Neural progenitor cell (in vitro differentiated cells): ENCODE measurements around the gene GIMAP6. TPM values are rescaled to one million over a fixed set of nuclear protein-coding genes. Genes with fewer than 3 reads are reported as not detected.
"Not testable (repeated sequence)": the region's sequence is repeated elsewhere in the genome, so short reads cannot be mapped to it uniquely, and the experiment has no call there.

Experiments used
- DNase-seq: peaks from one replicate; pipeline ENCODE4 v3.0.0-alpha.2; 2016; ENCODE audit warnings: low spot score
- H2AFZ ChIP-seq: fragments of 200-600 bp; sonication (generic); replicated peaks from 2 replicates; pipeline ENCODE4 v1.6.1; 2016; ENCODE audit warnings: antibody characterized with exemption
- H3F3A ChIP-seq: fragments of 200-600 bp; sonication (generic); 2 replicates; pipeline ENCODE4 v1.6.1; 2016; ENCODE audit warnings: antibody characterized with exemption, low read depth
- H3K27ac ChIP-seq: fragments of 200-600 bp; sonication (generic); 2 replicates; pipeline ENCODE4 v1.5.1; 2016; ENCODE audit warnings: mild to moderate bottlenecking
- H3K27me3 ChIP-seq: fragments of 200-600 bp; sonication (generic); 2 replicates; pipeline ENCODE4 v1.6.1; 2016; ENCODE audit warnings: mild to moderate bottlenecking, moderate library complexity
- H3K36me3 ChIP-seq: fragments of 200-600 bp; sonication (generic); 2 replicates; pipeline ENCODE4 v1.5.1; 2016
- H3K4me1 ChIP-seq: fragments of 200-600 bp; sonication (generic); 2 replicates; pipeline ENCODE4 v1.6.1; 2016; ENCODE audit warnings: mixed run types
- H3K4me2 ChIP-seq: fragments of 200-600 bp; sonication (generic); 2 replicates; pipeline ENCODE4 v1.6.1; 2016
- H3K4me3 ChIP-seq: fragments of 200-600 bp; sonication (generic); 2 replicates; pipeline ENCODE4 v1.5.1; 2016
- H3K79me2 ChIP-seq: fragments of 200-600 bp; sonication (generic); 2 replicates; pipeline ENCODE4 v1.6.1; 2016; ENCODE audit warnings: low read depth
- H3K9ac ChIP-seq: fragments of 200-600 bp; sonication (generic); 2 replicates; pipeline ENCODE4 v1.6.1; 2016
- H3K9me3 ChIP-seq: fragments of 200-600 bp; sonication (generic); 2 replicates; pipeline ENCODE4 v1.5.1; 2016; ENCODE audit warnings: low read depth
- H4K20me1 ChIP-seq: fragments of 200-600 bp; sonication (generic); 2 replicates; pipeline ENCODE4 v1.6.1; 2016; ENCODE audit warnings: low read depth
- H3K27ac Mint-ChIP-seq: 3 replicates; pipeline ENCODE4 v1.8.0; 2021; ENCODE audit warnings: mixed read lengths
- H3K27me3 Mint-ChIP-seq: 2 replicates; pipeline ENCODE4 v1.8.0; 2022; ENCODE audit warnings: low read depth, mild to moderate bottlenecking, inconsistent platforms, moderate library complexity, mixed read lengths; ENCODE audit not compliant: insufficient read depth
- H3K36me3 Mint-ChIP-seq: 3 replicates; pipeline ENCODE4 v1.8.0; 2021; ENCODE audit warnings: mixed read lengths
- H3K4me1 Mint-ChIP-seq: 3 replicates; pipeline ENCODE4 v1.8.0; 2021; ENCODE audit warnings: mixed read lengths
- H3K4me3 Mint-ChIP-seq: 3 replicates; pipeline ENCODE4 v1.8.0; 2021; ENCODE audit warnings: mild to moderate bottlenecking, moderate library complexity, mixed read lengths
- H3K9me3 Mint-ChIP-seq: 3 replicates; pipeline ENCODE4 v1.8.0; 2020; ENCODE audit warnings: mixed read lengths
- EZH2 ChIP-seq: fragments of 200-600 bp; sonication (generic); IDR thresholded peaks from 2 replicates; pipeline ENCODE4 v1.6.1; 2017; ENCODE audit warnings: antibody characterized with exemption, mild to moderate bottlenecking, moderate library complexity
- EZH2phosphoT487 ChIP-seq: fragments of 200-600 bp; sonication (generic); IDR thresholded peaks from 2 replicates; pipeline ENCODE4 v1.6.1; 2017; ENCODE audit warnings: antibody characterized with exemption
- total RNA-seq: library from RNA; depleted of rRNA; stranded (reverse); fragments of >200 nt; gene quantifications from 2 replicates; pipeline ENCODE4 v1.2.3, GENCODE V29; 2015; ENCODE audit warnings: low replicate concordance
- TF ChIP-seq, protein P1 (sequence below): fragments of 200-600 bp; sonication (generic); IDR thresholded peaks from 2 replicates; pipeline ENCODE4 v1.5.1; 2017; ENCODE audit warnings: antibody characterized with exemption, mild to moderate bottlenecking

The GIMAP6 gene
- total RNA-seq, 1 donor from 2014 or later: not detected

DNA sequence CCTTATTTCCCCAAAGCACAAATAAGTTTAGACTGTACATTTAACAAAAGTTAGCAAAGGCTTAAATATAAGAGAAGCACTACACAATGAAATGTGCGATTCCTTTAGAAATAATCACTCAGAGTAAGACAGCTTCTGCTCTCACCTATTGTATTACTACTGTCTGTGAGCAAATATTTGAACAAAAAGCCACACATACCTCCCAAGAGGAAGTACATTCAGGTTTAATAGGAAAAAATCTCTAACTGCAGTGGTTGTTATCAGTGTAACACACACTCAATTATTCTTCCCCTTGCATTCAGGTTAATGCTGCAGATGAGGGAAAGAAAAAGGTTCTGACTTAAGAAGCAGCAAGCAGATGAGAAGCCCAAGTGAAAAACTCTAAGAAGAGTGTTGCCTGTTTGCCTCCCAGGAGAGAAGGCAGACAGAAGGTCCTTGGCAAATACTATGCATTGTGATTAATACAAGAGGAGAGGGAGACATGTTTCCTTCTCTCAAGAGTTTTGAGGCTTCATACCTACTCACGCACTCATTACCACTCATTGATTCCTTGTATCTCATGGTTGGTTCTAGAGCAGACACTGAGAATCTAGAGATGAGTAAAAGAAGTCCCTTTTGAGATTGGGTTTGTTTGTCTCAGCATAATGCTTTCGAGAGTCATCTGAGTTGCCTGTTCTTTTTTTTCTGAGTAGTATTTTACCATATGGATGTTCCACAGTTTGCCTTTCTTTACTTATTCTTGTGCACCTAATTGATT is 51.4 kb downstream of the GIMAP6 start:
- H3K27ac Mint-ChIP-seq: no peak overlapping the region
- no peak overlapping the region for H3K4me3 ChIP-seq
- H3K9me3 Mint-ChIP-seq: peaks cover 13% of the 10 kb centered on the region
- no peak overlapping the region for H3K9ac ChIP-seq
- H3K9me3 ChIP-seq: no peaks in the 10 kb centered on the region
- H3F3A ChIP-seq: no peaks in the 10 kb centered on the region
- TF ChIP-seq EZH2: no peak
- TF ChIP-seq EZH2phosphoT487: no peak
- TF ChIP-seq, protein P1, sequence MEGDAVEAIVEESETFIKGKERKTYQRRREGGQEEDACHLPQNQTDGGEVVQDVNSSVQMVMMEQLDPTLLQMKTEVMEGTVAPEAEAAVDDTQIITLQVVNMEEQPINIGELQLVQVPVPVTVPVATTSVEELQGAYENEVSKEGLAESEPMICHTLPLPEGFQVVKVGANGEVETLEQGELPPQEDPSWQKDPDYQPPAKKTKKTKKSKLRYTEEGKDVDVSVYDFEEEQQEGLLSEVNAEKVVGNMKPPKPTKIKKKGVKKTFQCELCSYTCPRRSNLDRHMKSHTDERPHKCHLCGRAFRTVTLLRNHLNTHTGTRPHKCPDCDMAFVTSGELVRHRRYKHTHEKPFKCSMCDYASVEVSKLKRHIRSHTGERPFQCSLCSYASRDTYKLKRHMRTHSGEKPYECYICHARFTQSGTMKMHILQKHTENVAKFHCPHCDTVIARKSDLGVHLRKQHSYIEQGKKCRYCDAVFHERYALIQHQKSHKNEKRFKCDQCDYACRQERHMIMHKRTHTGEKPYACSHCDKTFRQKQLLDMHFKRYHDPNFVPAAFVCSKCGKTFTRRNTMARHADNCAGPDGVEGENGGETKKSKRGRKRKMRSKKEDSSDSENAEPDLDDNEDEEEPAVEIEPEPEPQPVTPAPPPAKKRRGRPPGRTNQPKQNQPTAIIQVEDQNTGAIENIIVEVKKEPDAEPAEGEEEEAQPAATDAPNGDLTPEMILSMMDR: no peak
- no peaks in the 10 kb centered on the region for H3K27me3 ChIP-seq
- no peak overlapping the region for H3K27ac ChIP-seq
- H3K4me1 ChIP-seq: no peaks in the 10 kb centered on the region
- peaks cover 8% of the 10 kb centered on the region for H3K27me3 Mint-ChIP-seq
- no peaks in the 10 kb centered on the region for H3K4me1 Mint-ChIP-seq
- H3K79me2 ChIP-seq: no peaks in the 10 kb centered on the region
- H3K36me3 Mint-ChIP-seq: no peaks in the 10 kb centered on the region
- no peak overlapping the region for H3K4me3 Mint-ChIP-seq
- no peaks in the 10 kb centered on the region for H3K36me3 ChIP-seq
- no peak for DNase-seq
- no peak overlapping the region for H2AFZ ChIP-seq
- H3K4me2 ChIP-seq: no peak overlapping the region
- H4K20me1 ChIP-seq: no peaks in the 10 kb centered on the region

DNA sequence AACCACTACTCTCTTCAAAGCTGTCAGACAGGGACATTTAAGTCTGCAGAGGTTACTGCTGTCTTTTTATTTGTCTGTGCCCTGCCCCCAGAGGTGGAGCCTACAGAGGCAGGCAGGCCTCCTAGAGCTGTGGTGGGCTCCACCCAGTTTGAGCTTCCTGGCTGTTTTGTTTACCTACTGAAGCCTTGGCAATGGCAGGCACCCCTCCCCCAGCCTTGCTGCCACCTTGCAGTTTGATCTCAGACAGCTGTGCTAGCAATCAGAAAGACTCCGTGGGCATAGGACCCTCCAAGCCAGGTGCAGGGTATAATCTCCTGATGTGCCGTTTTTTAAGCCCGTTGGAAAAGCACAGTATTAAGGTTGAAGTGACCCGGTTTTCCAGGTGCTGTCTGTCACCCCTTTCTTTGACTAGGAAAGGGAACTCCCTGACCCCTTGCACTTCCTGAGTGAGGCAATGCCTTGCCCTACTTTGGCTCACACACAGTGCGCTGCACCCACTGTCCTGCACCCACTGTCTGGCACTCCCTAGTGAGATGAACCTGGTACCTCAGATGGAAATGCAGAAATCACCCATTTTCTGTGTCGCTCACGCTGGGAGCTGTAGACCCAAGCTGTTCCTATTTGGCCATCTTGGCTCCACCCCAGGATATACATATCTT is 52.1 kb downstream of the GIMAP6 start:
- not testable (repeated sequence) for H3K36me3 Mint-ChIP-seq, H3K27me3 ChIP-seq, H3K4me3 Mint-ChIP-seq, H4K20me1 ChIP-seq, H3K4me2 ChIP-seq, H3K79me2 ChIP-seq, H2AFZ ChIP-seq, H3K4me1 Mint-ChIP-seq, H3K36me3 ChIP-seq, H3K9me3 ChIP-seq, H3K27ac ChIP-seq, H3K9ac ChIP-seq, H3K4me3 ChIP-seq, H3K4me1 ChIP-seq, H3F3A ChIP-seq, H3K27ac Mint-ChIP-seq, DNase-seq, H3K27me3 Mint-ChIP-seq
- peaks cover 16% of the 10 kb centered on the region for H3K9me3 Mint-ChIP-seq

Other genes starting within 250 kb of the GIMAP6 start
- gene GIMAP8, start 181.8 kb downstream of the GIMAP6 start, total RNA-seq: not detected in 2 replicates
- gene GIMAP7, start 117.5 kb downstream of the GIMAP6 start, total RNA-seq: not detected in 2 replicates
- gene GIMAP4, start 65.0 kb downstream of the GIMAP6 start, total RNA-seq: not detected in 2 replicates
- gene GIMAP2, start 53.3 kb upstream of the GIMAP6 start, total RNA-seq: not detected in 2 replicates
- not detected in 2 replicates for gene GIMAP1, start 84.2 kb upstream of the GIMAP6 start, total RNA-seq
- gene GIMAP5, start 105.0 kb upstream of the GIMAP6 start, total RNA-seq: 0.03 TPM in 1 of 2 replicates, not detected in the other
- gene TMEM176B, start 168.0 kb upstream of the GIMAP6 start, total RNA-seq: 0.54 and 1.1 TPM in 2 replicates
- gene TMEM176A, start 168.4 kb upstream of the GIMAP6 start, total RNA-seq: 0.62 TPM in 1 of 2 replicates, not detected in the other
- not detected in 2 replicates for gene AOC1, start 220.1 kb upstream of the GIMAP6 start, total RNA-seq